ENCODE measurements around the gene PPM1H.
"Not testable (repeated sequence)": the region's sequence is repeated elsewhere in the genome, so short reads cannot be mapped to it uniquely, and the experiment has no call there.

Gene PPM1H

DNA sequence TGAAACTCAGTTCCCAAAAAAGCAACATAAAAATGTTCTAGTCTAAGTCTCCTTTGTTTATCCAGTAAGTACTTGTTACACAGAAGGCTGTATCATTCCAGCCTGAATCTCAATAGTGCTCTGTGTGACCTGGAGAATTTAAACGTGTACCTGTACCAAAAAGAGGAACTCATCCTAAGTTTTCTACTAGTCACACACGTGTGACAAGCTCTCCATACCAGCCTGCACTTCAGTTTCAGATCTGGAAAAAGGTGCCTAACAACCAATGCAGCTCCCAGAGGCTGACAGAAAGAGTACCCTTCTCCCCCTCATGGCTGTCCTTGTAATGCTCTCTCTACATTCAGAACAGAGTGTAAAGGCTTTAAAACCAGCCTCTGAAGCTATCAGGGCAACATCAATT is 27.4 kb downstream of the PPM1H start:
- TF ChIP-seq ZNF274 (IDR thresholded peaks at IDR 0.05; ENCODE audit: low read depth, low read length) = no peak
- no peak overlapping the region for H3K4me3 ChIP-seq (ENCODE audit: low read length)

DNA sequence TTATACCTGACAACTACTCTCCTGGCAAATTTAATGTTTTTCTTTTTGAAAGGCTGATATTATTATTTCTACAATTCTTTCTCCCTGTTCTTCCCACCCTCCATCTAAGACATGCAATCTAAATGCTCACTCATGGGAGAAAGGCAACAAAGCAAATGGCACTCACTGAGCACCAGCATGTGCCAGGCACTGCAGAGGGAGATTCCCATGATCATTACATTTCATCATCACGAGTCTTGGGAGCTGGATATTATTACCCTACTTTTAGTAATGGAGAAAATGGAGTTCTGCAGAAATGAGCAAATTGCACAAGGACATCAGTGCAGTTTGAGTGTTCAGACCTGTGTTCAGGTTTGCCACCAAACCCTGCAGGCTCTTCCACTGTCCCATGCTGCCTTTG is 27.9 kb downstream of the PPM1H start:
- no peak for TF ChIP-seq ZNF274 (IDR thresholded peaks at IDR 0.05; ENCODE audit: low read depth, low read length)
- H3K4me3 ChIP-seq (ENCODE audit: low read length) = no peak overlapping the region

DNA sequence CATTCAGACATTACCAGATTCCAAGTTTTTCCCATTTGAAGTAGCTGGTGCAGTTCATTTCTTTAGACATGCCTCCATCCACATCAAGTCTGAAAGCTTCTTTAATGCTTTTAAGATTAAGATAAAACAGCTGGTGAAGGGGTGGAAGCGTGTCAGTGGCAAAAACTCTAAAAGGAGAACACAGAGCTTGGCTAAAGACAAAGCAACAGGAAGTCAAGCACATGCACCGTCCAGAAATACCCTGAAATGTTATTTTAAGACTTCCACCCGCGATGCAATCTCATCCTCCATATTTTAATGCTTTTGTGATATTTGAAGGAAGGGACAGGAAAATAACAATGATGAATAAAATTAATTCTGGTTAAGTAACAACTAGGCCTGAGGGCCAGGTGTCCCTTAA is 31.8 kb downstream of the PPM1H start:
- no peak overlapping the region for H3K4me3 ChIP-seq (ENCODE audit: low read length)
- TF ChIP-seq ZNF274 (IDR thresholded peaks at IDR 0.05; ENCODE audit: low read depth, low read length) = no peak

DNA sequence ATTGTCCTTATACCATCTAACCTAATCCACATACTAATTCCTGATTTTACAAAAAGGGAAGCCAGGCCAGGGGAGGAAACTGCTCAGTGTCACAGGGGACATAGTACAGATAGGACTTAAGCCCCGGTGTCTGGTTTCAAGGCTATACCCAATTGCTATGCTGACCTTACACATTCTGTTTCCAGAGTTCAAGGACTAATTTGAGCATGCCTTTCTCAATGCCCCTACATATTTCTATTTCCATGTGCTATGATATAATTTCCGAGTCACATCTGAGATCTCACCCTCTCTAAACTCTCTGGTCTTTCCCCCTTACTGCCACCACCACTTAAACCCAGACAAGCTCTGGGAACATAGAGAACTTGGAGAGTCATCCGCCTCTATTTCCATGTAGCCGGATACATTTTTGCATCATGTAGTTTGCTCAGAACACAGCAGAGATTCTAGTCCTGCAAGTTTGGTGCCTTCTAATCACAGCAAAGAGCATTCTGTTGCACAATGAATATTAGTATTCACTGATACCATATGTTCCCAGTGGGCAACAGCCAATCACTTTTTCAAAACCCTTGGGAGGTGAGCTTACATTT is 34.2 kb downstream of the PPM1H start:
- no peak for TF ChIP-seq ZNF274 (IDR thresholded peaks at IDR 0.05; ENCODE audit: low read depth, low read length)
- H3K4me3 ChIP-seq (ENCODE audit: low read length) = no peak overlapping the region

DNA sequence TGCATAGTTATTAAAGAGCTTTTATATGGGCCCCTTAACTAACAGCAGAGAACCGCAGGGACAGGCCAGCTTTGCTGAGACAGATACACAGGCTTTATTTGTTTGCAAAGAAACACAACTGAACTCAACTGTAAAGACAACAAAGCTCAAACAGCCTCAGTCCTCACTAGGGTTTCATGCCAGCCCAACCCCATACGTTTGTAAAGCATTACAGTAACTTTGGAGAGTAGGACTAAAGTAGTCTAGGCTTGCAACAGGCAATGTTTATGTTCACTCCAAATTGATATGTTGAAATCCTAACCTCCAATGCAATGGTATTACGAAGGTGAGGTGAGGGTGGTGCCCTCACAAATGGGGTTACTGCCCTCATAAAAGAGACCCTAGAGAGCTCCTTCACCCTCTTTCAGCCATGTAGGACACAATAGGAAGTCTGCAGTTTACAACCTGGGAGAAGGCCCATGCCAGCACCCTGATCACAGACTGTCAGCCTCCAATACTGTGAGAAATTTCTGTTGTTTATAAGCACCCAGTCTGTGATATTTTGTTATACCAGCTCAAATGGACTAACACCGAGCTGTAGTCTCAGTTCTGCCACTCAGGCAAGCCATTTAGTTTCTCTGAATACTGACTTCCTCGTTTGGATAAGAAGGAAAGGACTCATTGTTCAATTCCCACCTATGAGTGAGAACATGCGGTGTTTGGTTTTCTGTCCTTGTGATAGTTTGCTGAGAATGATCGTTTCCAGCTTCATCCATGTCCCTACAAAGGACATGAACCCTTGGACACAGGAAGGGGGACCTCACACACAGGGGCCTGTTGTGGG is 35.2 kb downstream of the PPM1H start:
- TF ChIP-seq ZNF274 (IDR thresholded peaks at IDR 0.05; ENCODE audit: low read depth, low read length) = no peak
- H3K4me3 ChIP-seq (ENCODE audit: low read length) = no peak overlapping the region

DNA sequence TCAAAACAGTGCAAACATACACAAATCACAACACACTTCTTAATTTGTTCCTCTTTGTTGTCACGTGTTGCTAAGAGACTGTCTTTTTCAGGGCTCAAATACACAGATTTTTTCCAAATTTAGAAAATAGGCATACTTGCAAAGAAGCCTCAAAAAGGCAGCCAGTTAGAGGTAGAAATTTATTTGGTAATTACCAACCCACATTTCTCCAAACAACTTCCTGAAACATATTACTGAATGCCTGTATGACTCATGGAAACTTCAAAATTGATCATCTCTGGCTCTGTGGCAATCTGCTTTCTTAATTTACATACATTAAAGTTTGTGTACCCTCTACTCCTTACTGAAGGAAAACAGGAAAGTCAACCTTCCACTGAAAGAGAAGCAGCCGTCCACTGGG is 36.4 kb downstream of the PPM1H start:
- no peak for TF ChIP-seq ZNF274 (IDR thresholded peaks at IDR 0.05; ENCODE audit: low read depth, low read length)

DNA sequence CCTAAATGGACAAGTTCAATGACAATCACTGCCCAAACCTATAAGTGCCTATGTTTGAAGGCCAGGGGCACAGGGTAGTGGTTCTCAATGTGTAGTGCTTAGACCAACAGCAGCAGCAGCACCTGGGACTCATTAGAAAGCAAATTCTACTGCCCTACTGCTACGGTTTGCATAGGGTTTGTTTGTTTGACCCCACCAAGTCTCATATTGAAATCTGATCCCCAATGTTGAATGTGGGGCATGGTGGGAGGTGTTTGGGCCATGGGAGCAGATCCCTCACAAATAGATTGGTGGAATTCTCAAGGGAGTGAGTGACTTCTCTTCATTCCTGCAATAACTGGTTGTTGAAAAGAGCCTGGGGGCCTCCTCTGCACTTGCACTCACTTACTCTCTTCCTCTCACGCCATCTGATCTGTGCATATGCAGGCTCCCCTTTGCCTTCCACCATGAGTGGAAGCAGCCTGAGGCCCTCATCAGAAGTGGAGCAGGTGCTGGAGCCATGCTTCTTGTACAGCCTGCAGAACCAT is 39.5 kb downstream of the PPM1H start:
- no peak for TF ChIP-seq ZNF274 (IDR thresholded peaks at IDR 0.05; ENCODE audit: low read depth, low read length)

More for the DNA sequence above, 36.4 kb downstream of the PPM1H start:
- no peak overlapping the region for H3K4me3 ChIP-seq (ENCODE audit: low read length)

DNA sequence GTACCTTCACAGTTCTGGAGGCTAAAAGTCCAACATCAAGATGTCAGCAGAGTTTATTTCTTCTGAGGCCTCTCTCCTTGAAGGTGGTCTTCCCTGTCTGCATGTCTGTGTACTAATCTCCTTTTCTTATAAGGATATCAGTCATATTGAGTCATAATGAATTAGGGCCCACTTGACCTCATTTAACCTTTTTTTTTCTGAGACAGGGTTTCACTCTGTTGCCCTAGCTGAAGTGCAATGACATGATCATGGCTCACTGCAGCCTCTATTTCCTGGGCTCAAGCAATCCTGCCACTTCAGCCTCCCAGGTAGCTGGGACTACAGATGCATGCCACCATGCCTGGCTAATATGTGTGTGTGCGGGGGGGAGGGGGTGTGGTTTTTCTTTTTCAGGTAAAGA is 41.7 kb downstream of the PPM1H start:
- TF ChIP-seq ZNF274 (IDR thresholded peaks at IDR 0.05; ENCODE audit: low read depth, low read length) = no peak
- H3K4me3 ChIP-seq (ENCODE audit: low read length) = no peak overlapping the region

More for the DNA sequence above, 39.5 kb downstream of the PPM1H start:
- H3K4me3 ChIP-seq (ENCODE audit: low read length) = no peak overlapping the region

DNA sequence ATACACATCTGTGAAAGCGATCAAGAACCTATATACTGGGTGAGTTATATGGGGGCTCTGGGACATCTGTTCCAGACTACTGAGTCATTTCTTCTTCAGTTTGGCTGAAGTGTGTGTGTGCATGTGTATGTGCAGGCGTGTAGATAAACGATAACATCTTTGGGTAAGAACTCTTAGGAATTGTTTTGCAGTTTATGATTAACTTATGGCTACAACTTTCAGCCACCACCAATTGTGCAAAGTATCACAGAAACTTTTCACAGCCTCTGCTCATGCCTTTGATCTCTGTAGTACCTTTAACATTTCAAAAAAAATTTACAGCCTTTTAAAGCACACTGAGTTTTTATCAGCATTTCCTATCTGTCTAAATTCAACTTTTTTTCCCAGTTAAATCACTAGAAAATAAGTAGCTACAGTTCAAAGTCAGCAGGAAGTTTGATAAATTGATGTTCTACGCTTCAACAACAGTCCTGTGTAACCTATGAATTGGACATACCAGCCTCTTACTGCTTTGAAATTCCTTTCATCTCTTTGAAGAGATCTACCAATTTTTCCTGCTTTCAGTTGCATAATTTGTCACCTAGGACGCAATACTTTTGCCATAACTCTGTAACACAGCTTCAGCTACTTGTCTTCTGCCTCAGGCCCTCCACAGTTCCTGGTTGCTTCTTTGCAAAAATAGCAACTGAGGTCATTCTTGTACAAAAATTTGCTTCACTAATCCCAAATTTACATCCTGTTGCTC is 43.0 kb downstream of the PPM1H start:
- no peak overlapping the region for H3K4me3 ChIP-seq (ENCODE audit: low read length)
- no peak for TF ChIP-seq ZNF274 (IDR thresholded peaks at IDR 0.05; ENCODE audit: low read depth, low read length)

DNA sequence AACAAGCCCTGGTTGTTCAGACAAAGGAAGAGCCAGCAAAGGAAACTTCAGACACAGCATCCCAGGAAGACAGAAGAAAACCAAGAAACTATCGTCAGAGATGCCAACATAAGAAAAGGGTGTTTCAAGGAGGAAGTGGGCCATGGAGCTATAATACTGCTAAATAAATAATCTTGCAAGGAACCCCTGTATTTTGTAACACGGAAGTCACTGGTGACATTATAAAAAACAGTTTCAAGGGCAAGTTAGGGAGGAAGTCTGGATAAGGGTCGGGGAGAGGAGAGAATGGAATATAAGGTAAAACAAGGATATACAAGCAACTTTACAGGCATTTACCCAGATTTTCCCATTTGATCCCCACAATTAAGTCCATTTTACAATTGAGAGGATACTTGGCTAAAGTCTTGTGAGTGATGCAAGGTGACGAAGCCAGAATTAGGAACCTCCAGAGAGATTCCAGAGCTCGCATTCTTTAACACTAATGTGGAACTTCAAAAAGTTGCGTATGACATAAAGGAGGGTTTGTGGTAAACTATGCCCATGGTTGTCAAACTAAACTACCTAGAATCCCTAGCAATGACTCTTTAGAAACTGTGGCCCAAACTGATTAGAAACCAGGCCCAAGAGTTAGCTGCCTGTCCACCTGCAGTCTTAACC is 46.4 kb downstream of the PPM1H start:
- TF ChIP-seq ZNF274 (IDR thresholded peaks at IDR 0.05; ENCODE audit: low read depth, low read length) = no peak

DNA sequence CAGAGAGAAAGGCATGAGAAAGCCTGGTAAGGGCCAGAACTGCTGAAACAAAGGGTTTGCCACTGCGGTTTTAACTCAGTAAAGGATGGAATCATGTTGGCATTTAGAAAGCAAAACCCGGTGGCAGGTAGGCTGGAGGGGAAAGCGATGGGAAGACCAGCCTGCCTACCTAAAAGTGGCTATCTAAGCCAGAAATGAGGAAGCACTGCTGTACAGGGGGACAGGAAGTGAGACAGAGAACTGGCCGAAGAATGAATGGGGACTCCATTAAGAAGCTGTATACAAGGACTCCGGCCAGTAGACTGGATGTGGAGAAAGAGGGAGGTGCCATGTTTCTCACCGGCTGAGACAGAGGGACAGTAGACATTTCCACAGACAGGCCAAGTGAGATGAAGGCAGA is 48.2 kb downstream of the PPM1H start:
- no peak overlapping the region for H3K4me3 ChIP-seq (ENCODE audit: low read length)
- no peak for TF ChIP-seq ZNF274 (IDR thresholded peaks at IDR 0.05; ENCODE audit: low read depth, low read length)

More for the DNA sequence above, 46.4 kb downstream of the PPM1H start:
- no peak overlapping the region for H3K4me3 ChIP-seq (ENCODE audit: low read length)

DNA sequence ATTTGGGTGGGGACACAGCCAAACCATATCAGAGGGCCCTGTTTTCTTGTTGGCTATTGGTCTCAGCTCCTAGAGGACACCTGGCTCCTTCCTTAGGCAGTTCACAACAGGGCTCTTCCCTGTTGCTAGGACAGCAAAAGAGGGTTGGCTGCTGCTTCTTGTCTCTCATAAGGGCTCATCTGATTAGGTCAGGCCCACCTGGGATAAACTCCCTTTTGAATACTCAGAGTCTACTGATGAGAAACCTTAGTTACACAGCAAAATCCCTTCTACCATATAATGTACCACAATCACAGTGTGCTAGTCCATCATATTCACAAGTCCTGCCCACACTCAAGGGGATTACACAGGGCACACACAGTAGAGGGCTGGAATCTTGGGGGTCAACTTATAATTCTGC is 49.7 kb downstream of the PPM1H start:
- no peak overlapping the region for H3K4me3 ChIP-seq (ENCODE audit: low read length)
- no peak for TF ChIP-seq ZNF274 (IDR thresholded peaks at IDR 0.05; ENCODE audit: low read depth, low read length)

DNA sequence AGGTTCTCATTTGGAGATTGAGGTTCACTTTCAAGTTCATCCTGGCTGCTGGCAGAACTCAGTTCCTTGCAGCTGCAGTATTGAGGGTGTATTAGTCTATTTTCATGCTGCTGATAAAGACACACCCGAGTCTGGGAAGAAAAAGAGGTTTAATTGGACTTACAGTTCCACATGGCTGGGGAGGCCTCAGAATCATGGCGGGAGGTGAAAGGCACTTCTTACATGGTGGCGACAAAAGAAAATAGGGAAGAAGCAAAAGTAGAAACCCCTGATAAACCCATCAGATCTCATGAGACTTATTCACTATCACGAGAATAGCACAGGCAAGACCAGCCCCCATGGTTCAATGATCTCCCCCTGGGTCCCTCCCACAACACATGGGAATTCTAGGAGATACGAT is 50.1 kb downstream of the PPM1H start:
- H3K4me3 ChIP-seq (ENCODE audit: low read length) = not testable (repeated sequence)

DNA sequence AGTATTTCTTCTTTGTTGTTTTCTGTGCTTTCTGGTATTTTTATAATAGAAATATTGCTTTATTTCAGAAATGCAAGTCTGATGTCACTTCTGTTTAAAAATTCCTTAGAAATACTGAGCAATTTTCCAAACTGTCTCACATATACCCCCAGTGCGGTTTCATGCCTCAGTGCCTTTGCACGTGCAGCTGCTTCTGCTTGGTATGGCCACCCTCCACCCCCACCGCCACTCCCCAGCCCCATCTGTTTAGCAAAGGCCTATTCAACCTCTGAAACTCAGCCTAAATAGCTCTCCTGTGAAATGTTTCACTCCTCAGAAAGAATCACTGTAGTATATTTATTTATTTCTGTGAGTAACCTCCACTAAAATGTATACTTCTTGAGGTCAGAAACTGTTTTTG is 52.3 kb downstream of the PPM1H start:
- no peak for TF ChIP-seq ZNF274 (IDR thresholded peaks at IDR 0.05; ENCODE audit: low read depth, low read length)

More for the DNA sequence above, 52.3 kb downstream of the PPM1H start:
- H3K4me3 ChIP-seq (ENCODE audit: low read length) = no peak overlapping the region

Data from GM08714 (cell line).